Erythroblast (primary cell): Measurements from ENCODE around the gene EHMT1.

ENCODE experiments used
- GATA1 ChIP-seq: IDR thresholded peaks from 2 replicates; pipeline ENCODE4 v1.6.1; 2011; ENCODE audit warnings: low read depth, mild to moderate bottlenecking, control low read depth, low read length, moderate library complexity
- POLR2A ChIP-seq: IDR thresholded peaks from 2 replicates; pipeline ENCODE4 v1.6.1; 2011; ENCODE audit warnings: mild to moderate bottlenecking, low read length

DNA sequence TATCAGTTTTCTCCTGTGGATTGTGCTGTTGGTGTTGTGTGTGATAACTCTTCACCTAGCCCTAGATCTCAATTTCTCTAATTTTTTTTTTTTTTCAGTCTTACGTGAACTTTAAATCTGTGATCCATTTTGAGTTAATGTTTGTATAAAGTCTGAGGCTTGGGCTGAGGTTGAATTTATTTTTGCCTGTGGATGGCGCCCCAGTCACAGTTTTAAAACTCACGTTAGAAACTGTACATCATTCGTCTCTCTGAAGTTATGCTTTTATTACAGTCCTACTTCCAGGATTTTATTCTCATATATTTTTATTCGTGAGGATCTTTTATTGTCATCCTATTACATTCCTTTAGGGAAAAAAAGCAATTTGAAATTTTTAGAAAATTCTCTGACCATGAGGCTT, 103.1 kb downstream of the EHMT1 start:
- no peak for TF ChIP-seq POLR2A
- no peak for TF ChIP-seq GATA1
